HG02852 (cell line): ENCODE measurements around the gene HRH3.
A peak's percentile ranks its signal among the peaks of the same experiment; 100 is the strongest.

Source experiments
- ATAC-seq: cut with Tn5 transposase; IDR thresholded peaks from one replicate; pipeline ENCODE4 v1.9.1; 2021; ENCODE audit warnings: mild to moderate bottlenecking, moderate library complexity; ENCODE audit not compliant: unreplicated experiment

HRH3 gene

GRCh38 chr20:62201173-62202082 is 18.6 kb downstream of the HRH3 start:
- peak; percentile 86 for ATAC-seq

- no peak for ATAC-seq
These were observed 19.4 kb downstream of the HRH3 start for GRCh38 chr20:62200491-62201172.

DNA sequence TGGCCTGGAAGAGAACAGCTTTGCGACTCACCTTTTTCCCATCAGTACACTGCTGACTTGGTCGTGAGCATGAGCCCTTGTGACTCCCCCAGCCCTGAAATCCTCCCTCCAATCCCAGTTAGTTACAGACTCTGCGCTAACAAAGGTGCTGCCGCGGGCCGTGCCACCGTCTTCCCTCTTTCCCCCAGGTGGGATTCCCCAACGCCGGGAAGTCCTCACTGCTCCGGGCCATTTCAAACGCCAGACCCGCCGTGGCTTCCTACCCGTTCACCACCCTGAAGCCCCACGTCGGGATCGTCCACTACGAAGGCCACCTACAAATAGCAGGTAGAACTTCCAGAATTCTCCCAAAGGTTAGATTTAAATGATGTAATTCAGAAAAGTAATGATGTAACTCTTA is 21.1 kb downstream of the HRH3 start:
- no peak for ATAC-seq

- ATAC-seq = no peak
These were observed 21.6 kb downstream of the HRH3 start for GRCh38 chr20:62198496-62198895.

DNA sequence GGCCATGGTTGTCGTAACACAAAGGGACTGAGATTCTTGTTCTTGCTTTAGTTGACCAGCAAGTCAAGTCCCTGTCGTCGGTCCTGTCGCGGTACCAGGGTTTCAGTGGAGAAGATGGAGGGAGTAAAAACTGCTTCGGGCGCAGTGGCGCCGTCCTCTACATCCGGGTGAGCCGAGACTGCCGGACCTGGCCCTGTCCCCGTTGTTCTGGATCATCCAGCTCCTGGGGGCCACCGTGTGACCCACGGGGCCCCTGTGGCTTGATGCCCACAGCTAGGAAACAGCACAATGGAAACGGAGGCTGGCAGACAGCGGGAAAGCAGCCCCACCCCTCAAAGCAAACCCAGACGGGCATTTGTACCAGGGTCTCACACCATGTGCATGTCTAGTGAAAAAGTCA is 22.3 kb downstream of the HRH3 start:
- ATAC-seq = no peak

- no peak for ATAC-seq
These were observed 22.8 kb downstream of the HRH3 start for GRCh38 chr20:62197311-62197710.

DNA sequence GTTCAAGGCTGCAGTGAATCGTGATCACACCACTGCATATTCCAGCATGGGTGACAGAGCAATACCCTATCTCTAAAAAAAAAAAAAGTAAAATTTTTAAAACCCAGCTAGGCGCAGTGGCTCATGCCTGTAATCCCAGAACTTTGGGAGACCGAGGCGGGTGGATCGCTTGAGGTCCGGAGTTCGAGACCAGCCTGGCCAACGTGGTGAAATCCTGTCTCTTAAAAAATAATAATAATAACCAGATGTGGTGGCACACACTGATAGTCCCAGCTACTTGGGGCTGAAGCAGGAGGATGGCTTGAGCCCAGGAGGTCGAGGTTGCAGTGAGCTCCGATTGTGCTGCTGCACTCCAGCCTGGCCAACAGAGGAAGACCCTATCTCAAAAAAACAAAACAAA is 23.8 kb downstream of the HRH3 start:
- no peak for ATAC-seq

DNA sequence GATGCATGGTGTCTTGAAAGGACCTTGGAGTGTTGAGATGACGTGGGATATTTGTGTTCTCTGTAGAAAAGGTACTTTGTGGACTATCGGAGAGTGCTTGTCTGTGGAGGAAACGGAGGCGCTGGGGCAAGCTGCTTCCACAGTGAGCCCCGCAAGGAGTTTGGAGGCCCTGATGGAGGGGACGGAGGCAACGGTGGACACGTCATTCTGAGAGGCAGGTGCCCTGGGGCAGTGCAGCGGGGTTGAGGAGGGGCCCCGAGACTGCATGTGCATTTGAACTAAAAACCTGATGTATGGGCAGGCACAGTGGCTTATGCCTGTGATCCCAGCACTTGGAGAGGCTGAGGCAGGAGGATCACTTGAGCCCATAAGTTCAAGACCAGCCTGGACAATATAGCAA is 24.3 kb downstream of the HRH3 start:
- no peak for ATAC-seq

GRCh38 chr20:62195075-62195405 is 25.0 kb downstream of the HRH3 start:
- ATAC-seq = no peak

- ATAC-seq = no peak
These were observed 26.7 kb downstream of the HRH3 start for GRCh38 chr20:62193079-62194025.

DNA sequence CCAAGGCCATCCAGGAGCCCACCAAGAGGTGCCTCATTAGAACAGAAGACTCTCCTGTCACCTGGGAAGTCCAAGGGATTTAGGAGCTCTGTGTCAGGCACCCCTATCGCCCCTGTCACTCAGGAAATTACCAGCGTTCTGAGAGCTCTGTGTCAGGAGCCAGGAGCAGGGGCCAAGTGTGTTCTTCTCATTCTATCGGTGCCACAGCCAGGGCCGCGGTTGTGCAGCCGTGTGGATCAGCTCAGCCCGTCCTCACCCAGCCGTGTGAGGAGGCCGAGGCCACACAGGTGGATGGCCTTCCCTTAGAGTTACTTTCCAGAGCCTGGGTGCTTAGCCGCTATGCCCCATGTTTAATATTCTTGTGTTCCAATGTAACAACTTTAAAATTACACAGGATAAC is 27.4 kb downstream of the HRH3 start:
- no peak for ATAC-seq

DNA sequence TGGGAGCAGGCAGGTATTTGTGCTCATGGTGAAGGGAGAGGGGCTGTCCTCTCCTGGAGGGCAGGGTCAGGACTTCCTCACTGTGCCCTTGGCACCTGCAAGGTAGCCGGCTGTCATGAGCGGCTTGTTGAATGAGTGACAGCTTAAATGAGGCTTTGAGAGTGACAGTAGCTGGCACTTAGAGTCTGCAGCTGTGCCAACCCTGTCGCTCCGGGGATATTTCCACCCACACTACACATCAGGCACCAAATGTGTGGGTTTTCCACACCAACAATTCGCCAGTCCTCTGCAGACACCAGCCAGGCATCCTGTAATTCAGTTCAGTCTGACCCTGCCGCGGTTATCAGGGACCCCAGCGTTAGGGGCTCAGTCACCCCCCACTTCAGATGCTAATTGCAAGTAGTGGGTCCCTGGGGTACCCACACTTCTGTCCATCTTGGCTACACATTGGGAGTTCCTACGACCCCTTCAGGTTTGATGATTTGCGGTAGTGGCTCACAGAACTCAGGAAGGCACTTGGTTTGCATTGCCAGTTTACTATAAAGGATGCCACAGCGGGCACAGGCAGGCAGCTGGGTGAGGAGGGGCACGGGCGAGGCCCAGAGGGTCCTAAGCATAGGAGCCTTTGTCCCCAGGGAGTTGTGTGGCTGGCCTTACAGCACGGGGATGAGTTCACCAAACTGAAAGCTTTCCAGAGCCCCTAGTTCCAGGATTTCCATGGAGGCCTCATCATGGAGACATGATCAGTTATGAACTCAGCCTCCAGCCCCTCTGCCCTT is 28.1 kb downstream of the HRH3 start:
- no peak for ATAC-seq

GRCh38 chr20:62190639-62191411 is 29.3 kb downstream of the HRH3 start:
- ATAC-seq = no peak

DNA sequence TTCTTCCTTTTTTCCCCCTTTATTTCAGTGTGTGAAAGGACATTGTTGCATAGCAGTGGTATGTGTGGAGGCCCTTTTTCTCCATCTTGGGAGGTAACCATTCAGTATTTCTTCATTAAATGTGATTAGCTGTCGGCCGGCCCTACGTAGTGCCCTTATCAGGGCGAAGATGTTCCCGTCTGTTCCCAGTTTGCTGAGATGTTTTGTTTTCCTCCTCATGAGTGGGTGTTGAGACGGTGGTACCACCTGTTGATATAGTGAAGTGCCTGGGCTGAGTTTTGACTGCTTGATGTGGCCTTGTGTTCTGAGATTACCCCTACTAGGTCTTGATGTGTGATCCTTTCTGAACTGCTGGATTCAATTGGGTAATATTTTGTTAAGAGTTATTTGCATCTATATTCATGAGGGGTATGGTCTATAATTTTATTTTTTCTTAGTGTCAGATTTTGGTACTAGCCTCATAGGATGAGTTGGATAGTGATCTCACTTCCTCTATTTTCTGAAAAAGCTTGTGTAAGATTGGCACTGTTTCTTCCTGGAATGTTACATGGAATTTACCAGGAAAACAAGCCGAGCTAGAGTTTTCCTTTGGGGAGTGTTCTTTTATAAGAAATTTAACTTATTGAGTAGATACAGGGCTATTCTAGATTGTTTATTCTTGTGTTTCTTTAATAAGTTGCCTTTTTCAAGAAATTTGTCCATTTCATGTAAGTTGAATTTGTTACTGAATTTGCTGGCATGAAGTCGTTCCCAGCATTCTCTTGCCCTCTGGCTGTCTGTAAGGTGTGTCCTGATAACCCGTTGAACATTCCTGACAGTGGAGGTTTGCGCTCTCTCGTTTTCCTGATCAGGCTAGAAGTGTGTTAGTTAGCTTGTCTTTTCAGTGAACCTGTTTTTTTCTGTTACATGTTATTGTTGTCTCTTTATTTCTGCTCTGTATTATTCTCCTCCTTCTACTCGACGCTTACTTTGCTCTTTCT is 32.9 kb downstream of the HRH3 start:
- ATAC-seq = no peak

GRCh38 chr20:62186096-62186426 is 34.0 kb downstream of the HRH3 start:
- no peak for ATAC-seq

- ATAC-seq = no peak
These were observed 36.5 kb downstream of the HRH3 start for GRCh38 chr20:62183426-62184142.

- ATAC-seq = peak; percentile 92
These were observed 37.3 kb downstream of the HRH3 start, which contains the start of gene MTG2 for GRCh38 chr20:62182469-62183425. Gene MTG2, plus strand, starts transcription at chr20:62183028. Its CDS starts 10,393 bp downstream, at chr20:62193421.
